Kidney tubule cell (primary cell): Measurements from ENCODE around the gene WDFY3.
"Not testable (repeated sequence)": the region's sequence is repeated elsewhere in the genome, so short reads cannot be mapped to it uniquely, and the experiment has no call there.

Experiments used
- DNase-seq: peaks from one replicate; pipeline ENCODE4 v3.0.0-alpha.2; 2018; ENCODE audit warnings: low spot score

WDFY3 gene

GRCh38 chr4:84672177-84672576 lies 294.3 kb downstream of the WDFY3 start:
- DNase-seq, result no peak

DNA sequence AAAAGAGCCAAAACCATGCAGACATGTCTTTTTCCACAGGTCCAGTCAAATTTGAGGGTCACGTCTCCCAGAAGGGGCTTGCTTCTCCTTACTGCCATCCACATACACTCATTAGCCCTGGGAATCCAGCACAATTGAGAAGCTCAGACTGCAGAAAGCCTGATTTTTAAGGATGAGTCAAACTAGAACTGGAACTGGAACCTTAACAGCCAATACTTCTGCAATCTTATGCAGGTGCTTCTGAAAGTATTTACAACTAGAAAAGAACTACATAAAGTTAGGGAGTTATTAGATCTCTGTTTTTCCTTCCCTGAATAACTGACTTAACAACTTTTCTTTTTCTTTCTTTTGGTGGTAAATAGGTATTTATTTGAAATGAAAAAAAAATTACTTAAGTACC lies 297.3 kb downstream of the WDFY3 start:
- no peak for DNase-seq

DNA sequence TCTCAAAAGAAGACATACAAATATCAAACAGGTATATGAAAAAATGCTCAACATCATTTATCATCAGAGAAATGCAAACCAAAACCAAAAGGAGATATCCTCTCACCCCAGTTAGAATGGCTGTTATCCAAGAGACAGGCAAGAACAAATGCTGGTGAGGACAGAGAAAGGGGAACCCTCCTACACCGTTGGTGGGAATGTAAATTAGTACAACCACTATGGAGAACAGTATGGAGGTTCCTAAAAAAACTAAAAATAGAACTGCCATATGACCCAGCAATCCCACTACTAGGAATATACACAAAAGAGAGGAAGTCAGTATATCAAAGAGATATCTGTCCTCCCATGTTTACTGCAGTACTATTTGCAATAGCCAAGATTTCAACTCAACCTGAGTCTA lies 300.1 kb downstream of the WDFY3 start:
- no peak for DNase-seq

DNA sequence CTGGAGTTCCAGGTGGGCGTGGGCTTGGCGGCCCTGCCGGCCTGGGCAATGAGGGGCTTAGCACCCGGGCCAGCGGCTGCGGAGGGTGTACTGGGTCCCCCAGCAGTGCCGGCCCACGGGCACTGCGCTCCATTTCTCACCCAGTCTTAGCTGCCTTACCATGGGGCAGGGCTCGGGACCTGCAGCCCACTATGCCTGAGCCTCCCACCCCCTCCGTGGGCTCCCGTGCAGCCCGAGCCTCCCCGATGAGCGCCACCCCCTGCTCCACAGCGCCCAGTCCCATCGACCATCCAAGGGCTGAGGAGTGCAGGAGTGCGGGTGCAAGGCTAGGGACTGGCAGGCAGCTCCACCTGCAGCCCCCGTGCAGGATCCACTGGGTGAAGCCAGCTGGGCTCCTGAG lies 301.7 kb downstream of the WDFY3 start:
- DNase-seq, result not testable (repeated sequence)

DNA sequence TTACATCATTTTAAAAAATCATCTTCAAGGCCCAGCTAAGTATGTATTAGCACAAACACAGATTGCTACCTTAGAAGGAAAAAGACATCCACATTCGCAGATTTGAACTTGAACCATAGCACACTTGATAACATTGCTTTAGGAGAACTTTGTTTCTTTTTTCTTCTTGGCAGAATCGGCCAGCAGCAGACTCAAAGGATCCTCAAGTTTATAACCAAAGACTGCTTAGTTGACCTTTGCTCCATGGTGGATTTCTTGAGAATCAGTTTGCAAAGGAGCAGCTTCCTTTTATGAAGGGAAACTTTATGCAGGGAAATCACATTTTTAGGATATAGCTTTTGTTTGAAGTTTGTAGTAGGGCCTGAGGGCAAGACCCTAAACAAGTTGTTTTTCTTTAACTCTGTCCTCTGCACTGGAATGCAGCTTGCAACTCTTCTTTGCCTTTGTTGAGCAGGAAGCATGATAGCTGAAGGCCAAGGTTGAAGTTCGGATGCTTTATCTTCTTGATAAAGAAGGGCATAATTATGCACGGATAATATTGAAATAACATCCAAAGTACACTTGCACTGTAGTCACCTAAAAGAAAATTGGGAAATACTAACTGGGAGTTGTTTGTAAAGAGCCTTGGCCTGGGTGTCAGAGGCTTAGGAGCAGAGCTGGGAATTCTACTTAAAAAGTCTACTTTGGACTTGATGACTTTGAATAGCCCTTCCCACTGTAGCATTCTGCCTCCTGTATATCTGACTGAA lies 305.1 kb downstream of the WDFY3 start:
- DNase-seq, result no peak

DNA sequence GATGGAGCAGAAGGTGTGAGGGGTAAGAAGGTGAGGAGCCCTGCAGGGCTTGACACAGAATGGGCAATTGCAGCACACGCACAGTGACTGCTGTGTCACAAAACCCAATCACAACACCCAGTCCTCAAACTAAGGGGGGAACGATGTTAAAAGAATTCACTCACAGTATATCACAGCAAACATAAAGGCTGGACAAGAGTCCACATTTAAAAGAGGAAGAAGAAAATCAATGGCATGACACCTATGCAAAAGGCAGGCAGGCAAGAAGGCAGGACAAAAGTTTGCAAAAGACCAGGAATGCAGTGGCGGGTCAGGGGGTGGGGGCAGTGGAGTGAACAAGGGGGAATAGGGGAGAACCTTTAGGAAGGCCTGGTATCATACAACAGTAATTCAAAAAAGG lies 305.9 kb downstream of the WDFY3 start:
- no peak for DNase-seq

GRCh38 chr4:84652478-84652877 lies 314.0 kb downstream of the WDFY3 start:
- DNase-seq, result no peak

- DNase-seq, result no peak
Measured at GRCh38 chr4:84651499-84651898, 315.0 kb downstream of the WDFY3 start.

DNA sequence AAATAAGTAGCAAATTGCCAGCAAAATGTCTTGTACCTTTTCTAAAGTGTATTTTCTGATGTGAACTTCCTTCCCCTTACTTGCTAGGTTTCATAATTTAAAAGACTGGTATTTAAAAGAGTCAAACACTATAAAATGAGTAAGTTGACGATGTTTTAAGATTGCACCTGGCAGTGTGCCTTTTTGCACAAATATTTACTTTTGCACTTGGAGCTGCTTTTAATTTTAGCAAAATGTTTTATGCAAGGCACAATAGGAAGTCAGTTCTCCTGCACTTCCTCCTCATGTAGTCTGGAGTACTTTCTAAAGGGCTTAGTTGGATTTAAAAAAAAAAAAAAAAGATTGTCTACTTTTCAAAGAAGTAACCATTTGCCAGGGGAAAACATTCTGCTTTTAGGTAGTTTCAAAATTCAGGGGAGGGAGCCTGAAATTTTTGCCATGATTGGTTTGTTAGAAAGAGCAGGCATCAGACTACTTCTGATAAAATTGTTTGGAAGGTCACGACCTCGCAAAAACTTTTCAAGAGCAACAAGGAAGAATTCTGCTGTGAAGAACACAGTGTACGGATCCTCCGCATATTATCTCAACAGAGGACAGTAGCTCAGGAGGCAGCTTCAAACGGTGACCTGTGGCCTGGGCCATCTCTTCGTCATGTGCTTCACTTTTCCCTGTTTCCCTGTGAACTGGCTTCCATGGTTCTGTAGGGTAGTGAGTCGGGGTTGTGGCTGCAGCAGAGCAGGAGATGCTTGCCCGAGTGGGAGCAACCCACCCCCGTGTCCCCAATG lies 317.4 kb downstream of the WDFY3 start:
- no peak for DNase-seq

DNA sequence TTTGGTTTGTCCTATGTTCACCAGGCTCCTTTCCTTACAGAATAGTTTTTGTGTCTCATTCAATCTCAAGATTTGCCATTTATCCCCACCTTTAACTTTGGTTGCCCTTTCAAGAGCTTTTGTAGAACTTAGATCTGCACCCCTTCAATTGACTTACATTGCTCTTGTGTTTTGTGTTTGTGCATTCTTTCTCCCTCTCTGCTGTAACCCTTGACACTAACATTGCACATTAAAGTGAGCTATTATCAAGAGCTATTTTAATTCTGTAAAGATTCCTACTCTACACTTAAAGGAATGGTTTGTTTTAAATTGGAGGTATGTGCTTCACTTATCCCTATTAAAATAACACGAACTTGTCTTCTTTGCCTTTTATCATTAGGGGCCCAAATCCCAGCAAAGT lies 318.3 kb downstream of the WDFY3 start:
- DNase-seq, result no peak

- DNase-seq, result no peak
Measured at GRCh38 chr4:84647312-84647884, 319.1 kb downstream of the WDFY3 start.

- no peak for DNase-seq
Measured at GRCh38 chr4:84644087-84644486, 322.4 kb downstream of the WDFY3 start.

DNA sequence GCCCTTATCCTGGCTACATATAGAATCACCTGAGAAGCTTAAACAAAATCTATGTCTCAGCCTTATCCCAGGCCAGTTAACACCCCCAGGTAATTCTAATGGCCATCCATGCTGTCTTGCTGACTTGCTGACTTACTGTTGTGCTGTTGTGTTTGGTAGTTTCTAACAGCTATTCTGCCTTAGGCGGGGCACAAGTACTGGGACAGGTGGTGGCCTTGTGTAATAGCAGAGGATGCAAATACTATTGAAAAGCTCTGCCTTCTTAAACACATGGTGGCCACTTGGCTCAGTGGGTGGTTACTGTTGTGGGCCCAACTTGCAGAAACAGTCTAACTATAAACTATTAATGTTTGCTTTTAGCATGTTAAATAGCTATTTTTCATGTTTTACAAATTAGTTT lies 327.3 kb downstream of the WDFY3 start:
- no peak for DNase-seq

DNA sequence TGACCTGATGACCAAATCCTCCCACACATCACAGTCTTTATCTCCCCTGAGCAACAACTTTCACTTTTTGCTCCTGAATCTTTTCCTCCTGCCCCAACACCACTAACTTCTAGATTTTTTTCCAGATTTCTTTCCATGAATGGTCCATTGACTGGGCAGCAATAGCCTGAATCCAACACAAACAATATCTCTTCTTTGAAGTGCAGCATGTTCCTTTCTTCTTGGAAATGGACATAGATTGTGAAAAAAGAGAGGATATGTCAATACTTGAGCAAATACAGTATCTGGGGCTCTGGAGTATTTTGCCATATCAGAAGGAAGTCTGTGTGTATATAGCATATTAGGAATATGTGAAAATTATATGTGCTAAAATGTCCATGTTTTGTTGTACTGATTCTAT lies 328.4 kb downstream of the WDFY3 start:
- no peak for DNase-seq

GRCh38 chr4:84634961-84635360 lies 331.5 kb downstream of the WDFY3 start:
- no peak for DNase-seq

DNA sequence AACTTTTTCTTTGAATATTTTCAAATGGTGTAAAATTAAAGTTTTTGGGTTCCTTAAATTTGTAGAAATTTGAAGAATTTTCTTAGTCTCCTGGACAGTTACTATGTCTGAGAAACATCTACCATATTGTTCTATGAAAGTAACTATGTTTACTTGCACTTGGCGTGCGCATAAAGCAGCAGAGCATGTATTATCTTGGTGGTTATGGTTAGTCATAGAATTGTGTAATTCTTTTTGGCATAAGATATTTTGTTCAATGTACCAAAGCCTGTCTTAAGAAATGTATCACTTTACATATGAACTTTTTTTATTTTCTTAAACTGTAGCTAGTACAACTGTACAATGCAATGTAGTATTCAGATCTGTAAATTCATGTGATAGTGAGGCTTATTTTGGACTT lies 334.4 kb downstream of the WDFY3 start:
- DNase-seq, result peak; percentile 5

GRCh38 chr4:84631573-84631972 lies 334.9 kb downstream of the WDFY3 start:
- DNase-seq, result no peak

- no peak for DNase-seq
Measured at GRCh38 chr4:84626673-84627072, 339.8 kb downstream of the WDFY3 start.

- no peak for DNase-seq
Measured at GRCh38 chr4:84623661-84624060, 342.8 kb downstream of the WDFY3 start.

GRCh38 chr4:84622959-84623358 lies 343.5 kb downstream of the WDFY3 start:
- no peak for DNase-seq
